NCI-H2171 (cell line): Measurements from ENCODE around the gene AK2.

Experiments
- DNase-seq: peaks from one replicate; lab custom pipeline; 2025; lab: John Stamatoyannopoulos, UW

The AK2 gene

DNA sequence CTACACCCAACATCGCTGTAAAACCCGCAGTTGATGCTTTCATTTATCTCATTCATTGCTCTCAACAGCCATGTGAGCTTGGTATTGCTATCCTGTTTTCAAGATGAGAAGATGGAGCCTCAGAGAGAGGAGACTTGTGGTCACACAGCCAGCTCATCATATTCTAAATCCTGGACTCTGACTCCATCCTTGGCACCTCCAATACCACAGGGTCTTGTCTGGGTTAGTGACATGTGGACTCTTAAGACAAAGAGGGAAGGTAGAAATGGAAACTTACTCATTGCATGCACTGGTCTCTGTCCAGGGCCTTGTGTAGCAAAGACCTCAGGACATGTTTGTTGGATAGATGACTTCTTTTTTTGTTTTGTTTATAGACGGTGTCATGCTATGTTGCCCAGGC is 65.1 kb downstream of the AK2 start:
- DNase-seq, result no peak

GRCh38 chr1:32971156-32971555 is 65.5 kb downstream of the AK2 start:
- no peak for DNase-seq

DNA sequence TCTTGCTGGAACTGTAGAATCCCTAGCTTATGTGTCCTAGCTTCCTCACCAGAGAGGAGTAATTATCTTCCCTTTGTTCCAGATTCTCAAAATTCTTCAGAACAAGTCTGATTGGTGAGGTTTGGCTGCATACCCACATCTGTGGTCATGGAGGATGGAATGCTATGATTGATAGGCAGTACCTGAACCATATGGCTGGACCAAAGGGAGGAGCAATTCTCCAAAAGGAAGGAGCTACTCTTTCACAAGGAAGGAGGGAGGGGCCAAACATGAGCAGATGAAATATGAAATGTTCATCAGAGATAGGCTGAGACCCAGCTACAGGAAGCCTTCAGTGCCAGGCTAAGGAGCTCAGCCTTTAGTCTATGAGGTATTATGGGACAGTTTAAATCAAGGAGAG is 67.1 kb downstream of the AK2 start:
- DNase-seq, result no peak

GRCh38 chr1:32967888-32968568 is 68.7 kb downstream of the AK2 start:
- DNase-seq, result no peak

GRCh38 chr1:32966900-32967299 is 69.8 kb downstream of the AK2 start:
- DNase-seq, result no peak

GRCh38 chr1:32965251-32965747 is 71.4 kb downstream of the AK2 start:
- DNase-seq, result no peak

- DNase-seq, result peak; percentile 92
Measured at GRCh38 chr1:32964461-32965250, 72.0 kb downstream of the AK2 start, which contains the start of gene RNF19B. Gene RNF19B, minus strand, starts transcription at chr1:32964809. Its CDS starts 124 bp downstream, at chr1:32964685.

DNA sequence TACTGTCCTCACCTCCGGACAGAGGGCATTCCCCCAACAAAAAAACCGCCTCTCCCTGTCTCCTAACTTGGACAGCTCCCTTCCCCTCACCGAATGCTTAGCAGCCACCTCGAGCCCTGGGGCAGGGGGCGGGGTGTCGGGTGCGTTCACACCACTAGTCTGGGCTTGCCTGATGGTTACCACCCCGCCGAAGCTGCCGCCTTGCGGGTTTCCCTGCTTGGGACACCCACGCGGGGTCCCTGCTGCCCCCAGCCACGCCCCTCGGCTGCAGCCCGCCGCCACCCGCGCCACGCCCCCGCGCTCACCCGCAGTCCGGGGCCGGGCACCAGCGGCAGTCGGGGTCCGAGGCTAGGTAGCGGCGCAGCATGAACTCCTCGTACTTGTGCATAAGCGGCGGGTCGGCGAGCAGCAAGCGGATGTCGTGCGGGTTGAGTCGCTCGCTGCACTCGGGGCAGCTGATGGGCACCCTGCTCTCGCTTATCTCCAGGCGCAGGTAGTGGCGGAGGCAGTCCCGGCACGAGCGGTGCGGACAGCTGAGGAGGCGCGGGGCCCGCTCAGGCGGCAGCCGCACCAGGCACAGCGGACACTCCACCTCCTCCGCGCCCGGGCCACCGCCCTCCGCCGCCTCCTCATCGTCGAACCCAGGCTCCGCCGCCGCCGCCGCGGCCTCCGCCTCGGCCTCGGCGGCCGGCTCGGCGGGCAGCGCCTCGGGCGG is 72.8 kb downstream of the AK2 start:
- DNase-seq, result peak; percentile 17

DNA sequence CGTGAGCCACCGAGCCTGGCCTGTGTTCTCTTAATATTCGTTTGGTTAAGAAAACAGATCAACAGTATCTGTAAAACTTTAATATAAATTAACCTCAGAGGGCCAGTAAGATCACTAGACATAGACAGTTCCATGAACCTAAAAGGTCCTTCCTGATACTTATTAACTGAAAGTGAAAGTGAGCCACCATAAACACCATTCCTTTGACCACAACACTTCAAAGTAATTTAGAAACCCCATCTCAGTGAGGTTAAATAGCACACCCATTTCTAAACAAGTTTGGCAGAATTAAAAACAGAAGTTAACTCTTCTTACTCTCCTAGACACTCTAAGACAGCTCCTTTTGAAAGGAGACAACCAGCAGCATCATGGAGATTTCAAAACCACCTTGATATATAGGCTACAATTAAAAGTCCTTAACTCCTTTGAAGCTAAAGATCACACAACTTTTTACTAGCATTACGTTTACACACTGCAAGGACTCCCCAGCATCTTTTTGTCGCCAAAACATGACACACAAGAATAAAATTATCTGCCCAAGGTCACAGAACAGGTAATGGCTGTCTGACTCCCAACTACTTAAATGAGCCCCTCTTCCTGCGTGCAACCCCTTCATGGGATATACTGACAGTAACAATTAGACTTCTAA is 74.3 kb downstream of the AK2 start:
- DNase-seq, result no peak

- peak; percentile 41 for DNase-seq
Measured at GRCh38 chr1:32960819-32961355, 75.8 kb downstream of the AK2 start.

DNA sequence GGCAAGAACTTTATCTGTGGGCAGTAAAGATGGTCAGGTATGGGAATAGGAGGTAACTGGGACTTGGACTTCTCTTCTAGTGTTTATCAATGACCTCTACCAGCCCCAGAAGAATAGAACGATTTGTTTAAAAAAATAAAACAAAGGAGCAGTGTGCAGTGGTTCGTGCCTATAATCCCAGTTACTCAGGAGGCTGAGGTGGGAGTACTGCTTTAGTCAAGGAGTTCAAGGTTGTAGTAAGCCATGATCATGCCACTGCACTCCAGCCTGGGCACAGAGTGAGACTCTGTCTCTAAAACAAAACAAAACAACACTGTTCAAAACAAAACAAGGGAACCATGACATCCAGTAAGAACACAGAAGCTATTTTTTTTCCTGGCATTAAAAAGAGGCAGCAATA is 76.3 kb downstream of the AK2 start:
- no peak for DNase-seq

DNA sequence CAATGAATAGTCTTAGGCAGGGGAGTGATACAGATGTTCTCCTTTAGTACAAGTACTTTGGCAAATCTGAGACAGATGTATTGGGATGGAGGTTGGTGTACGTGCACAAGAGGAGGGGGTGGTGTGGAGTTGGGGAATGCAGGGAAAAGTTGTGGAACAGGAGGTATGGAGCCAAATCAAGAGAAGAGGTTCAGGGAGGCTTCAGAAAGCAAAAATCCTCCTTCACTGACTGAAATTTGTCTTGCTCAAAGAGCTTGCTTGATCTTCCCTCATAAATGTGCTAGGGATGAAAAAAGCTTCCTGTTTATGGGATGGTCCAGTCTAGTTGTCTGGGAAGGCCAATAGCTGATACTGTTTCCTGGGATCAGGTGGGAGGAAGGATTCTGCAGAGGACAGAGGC is 77.9 kb downstream of the AK2 start:
- no peak for DNase-seq
